ENCODE data around the gene EIF4G3. TPM values are rescaled to one million over a fixed set of nuclear protein-coding genes. Genes with fewer than 3 reads are reported as not detected.

EIF4G3 gene
- total and polyA plus RNA-seq, 10 of the 15 experiments (the other 5 are each of a cell fraction or from before 2014, with no cell fraction given), result 7.4 to 45.1 (median 29.1) TPM

DNA sequence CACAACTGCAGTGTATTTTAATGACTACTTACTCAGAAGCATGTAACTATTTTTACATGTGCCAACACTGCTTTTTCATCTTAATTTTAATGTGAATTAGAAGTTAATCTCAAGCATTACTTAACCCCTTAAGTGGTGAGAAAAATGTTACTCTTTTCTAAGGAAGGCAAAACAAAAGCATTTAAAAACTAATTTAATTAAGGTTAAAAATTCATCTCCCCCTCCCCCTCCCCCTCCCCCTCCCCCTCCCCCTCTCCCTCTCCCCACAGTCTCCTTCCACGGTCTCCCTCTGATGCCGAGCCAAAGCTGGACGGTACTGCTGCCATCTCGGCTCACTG, 362.2 kb downstream of the EIF4G3 start:
- Histone ChIP-seq H3K36me3 (ENCODE audit: control insufficient read depth in 2 of 2, insufficient read depth in 2 of 2, low read length in 1 of 2) (peaks cover 0 to 7% of the 10 kb centered on the region in 2 experiments; a peak in 1 of 4 replicates), H3K27ac (ENCODE audit: control insufficient read depth, insufficient read depth) (no peak overlapping the region), H3K4me2 (ENCODE audit: control insufficient read depth, insufficient read depth) (no peak overlapping the region), H3K9me3 (replicated peaks; ENCODE audit: control insufficient read depth, insufficient read depth, low read length) (no peaks in the 10 kb centered on the region), H3K9ac (ENCODE audit: control insufficient read depth, insufficient read depth, low read length) (no peak overlapping the region), H3K79me2 (ENCODE audit: control insufficient read depth, insufficient read depth, low read length) (no peaks in the 10 kb centered on the region), H4K20me1 (ENCODE audit: control insufficient read depth, insufficient read depth) (no peaks in the 10 kb centered on the region), H2AFZ (ENCODE audit: control insufficient read depth, low read depth, low read length) (no peak overlapping the region), H3K27me3 (replicated peaks in 1 of 2; ENCODE audit: control insufficient read depth in 2 of 2, insufficient read depth in 2 of 2, low read length in 1 of 2) (no peaks in the 10 kb centered on the region), H3K4me3 (no peak overlapping the region), H3K4me1 (ENCODE audit: control insufficient read depth, insufficient read depth, low read length) (no peaks in the 10 kb centered on the region)
- SMC1A ChIA-PET (ENCODE audit: uncharacterized antibody, unreplicated experiment), result no interaction called here
- no peak for FAIRE-seq
- no CpG with 5 or more reads among the region's 4 CpGs for WGBS (ENCODE audit: insufficient coverage, insufficient replicate concordance, low lambda C conversion rate, missing lambda C conversion rate)
- intact Hi-C loops (cut with micrococcal nuclease; ENCODE audit: unreplicated experiment), result no loop called here
- CTCF ChIA-PET, result no interaction called here
- BruUV-seq (replicated peaks), result no TSS peak
- no peak for DNase-seq (ENCODE audit: low read depth, low spot score)
- POLR2A ChIA-PET, result no interaction called here
- RAD21 ChIA-PET (ENCODE audit: unreplicated experiment), result interaction anchor here (0.7 kb wide), 1 partner anchor 23 kb away, joined by 3 read pairs; no protein-coding TSS in a partner anchor
- in situ Hi-C loops (cut with MboI), result no loop called here
- TF ChIP-seq SRF (IDR thresholded peaks at IDR 0.05; ENCODE audit: low read depth in 2 of 2, low read length in 2 of 2), result no peak
- no peak for TF ChIP-seq STAT3 (IDR thresholded peaks at IDR 0.05; ENCODE audit: low read depth, low read length)
- TF ChIP-seq, protein P1, sequence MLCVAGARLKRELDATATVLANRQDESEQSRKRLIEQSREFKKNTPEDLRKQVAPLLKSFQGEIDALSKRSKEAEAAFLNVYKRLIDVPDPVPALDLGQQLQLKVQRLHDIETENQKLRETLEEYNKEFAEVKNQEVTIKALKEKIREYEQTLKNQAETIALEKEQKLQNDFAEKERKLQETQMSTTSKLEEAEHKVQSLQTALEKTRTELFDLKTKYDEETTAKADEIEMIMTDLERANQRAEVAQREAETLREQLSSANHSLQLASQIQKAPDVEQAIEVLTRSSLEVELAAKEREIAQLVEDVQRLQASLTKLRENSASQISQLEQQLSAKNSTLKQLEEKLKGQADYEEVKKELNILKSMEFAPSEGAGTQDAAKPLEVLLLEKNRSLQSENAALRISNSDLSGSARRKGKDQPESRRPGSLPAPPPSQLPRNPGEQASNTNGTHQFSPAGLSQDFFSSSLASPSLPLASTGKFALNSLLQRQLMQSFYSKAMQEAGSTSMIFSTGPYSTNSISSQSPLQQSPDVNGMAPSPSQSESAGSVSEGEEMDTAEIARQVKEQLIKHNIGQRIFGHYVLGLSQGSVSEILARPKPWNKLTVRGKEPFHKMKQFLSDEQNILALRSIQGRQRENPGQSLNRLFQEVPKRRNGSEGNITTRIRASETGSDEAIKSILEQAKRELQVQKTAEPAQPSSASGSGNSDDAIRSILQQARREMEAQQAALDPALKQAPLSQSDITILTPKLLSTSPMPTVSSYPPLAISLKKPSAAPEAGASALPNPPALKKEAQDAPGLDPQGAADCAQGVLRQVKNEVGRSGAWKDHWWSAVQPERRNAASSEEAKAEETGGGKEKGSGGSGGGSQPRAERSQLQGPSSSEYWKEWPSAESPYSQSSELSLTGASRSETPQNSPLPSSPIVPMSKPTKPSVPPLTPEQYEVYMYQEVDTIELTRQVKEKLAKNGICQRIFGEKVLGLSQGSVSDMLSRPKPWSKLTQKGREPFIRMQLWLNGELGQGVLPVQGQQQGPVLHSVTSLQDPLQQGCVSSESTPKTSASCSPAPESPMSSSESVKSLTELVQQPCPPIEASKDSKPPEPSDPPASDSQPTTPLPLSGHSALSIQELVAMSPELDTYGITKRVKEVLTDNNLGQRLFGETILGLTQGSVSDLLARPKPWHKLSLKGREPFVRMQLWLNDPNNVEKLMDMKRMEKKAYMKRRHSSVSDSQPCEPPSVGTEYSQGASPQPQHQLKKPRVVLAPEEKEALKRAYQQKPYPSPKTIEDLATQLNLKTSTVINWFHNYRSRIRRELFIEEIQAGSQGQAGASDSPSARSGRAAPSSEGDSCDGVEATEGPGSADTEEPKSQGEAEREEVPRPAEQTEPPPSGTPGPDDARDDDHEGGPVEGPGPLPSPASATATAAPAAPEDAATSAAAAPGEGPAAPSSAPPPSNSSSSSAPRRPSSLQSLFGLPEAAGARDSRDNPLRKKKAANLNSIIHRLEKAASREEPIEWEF (IDR thresholded peaks at IDR 0.05; ENCODE audit: insufficient replicate concordance, low read depth, low read length), result no peak
- no peak for TF ChIP-seq EZH2 (IDR thresholded peaks at IDR 0.05; ENCODE audit: borderline replicate concordance, control insufficient read depth, low read depth, low read length)
- TF ChIP-seq NBN (IDR thresholded peaks at IDR 0.05), result no peak
- TF ChIP-seq MEF2B (IDR thresholded peaks at IDR 0.05; ENCODE audit: partially characterized antibody, poor library complexity, severe bottlenecking), result no peak
- TF ChIP-seq CHD2 (IDR thresholded peaks at IDR 0.05; ENCODE audit: borderline replicate concordance, low read depth, low read length), result no peak
- TF ChIP-seq, protein P2, sequence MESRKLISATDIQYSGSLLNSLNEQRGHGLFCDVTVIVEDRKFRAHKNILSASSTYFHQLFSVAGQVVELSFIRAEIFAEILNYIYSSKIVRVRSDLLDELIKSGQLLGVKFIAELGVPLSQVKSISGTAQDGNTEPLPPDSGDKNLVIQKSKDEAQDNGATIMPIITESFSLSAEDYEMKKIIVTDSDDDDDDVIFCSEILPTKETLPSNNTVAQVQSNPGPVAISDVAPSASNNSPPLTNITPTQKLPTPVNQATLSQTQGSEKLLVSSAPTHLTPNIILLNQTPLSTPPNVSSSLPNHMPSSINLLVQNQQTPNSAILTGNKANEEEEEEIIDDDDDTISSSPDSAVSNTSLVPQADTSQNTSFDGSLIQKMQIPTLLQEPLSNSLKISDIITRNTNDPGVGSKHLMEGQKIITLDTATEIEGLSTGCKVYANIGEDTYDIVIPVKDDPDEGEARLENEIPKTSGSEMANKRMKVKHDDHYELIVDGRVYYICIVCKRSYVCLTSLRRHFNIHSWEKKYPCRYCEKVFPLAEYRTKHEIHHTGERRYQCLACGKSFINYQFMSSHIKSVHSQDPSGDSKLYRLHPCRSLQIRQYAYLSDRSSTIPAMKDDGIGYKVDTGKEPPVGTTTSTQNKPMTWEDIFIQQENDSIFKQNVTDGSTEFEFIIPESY (IDR thresholded peaks at IDR 0.05), result no peak
- TF ChIP-seq, protein P3, sequence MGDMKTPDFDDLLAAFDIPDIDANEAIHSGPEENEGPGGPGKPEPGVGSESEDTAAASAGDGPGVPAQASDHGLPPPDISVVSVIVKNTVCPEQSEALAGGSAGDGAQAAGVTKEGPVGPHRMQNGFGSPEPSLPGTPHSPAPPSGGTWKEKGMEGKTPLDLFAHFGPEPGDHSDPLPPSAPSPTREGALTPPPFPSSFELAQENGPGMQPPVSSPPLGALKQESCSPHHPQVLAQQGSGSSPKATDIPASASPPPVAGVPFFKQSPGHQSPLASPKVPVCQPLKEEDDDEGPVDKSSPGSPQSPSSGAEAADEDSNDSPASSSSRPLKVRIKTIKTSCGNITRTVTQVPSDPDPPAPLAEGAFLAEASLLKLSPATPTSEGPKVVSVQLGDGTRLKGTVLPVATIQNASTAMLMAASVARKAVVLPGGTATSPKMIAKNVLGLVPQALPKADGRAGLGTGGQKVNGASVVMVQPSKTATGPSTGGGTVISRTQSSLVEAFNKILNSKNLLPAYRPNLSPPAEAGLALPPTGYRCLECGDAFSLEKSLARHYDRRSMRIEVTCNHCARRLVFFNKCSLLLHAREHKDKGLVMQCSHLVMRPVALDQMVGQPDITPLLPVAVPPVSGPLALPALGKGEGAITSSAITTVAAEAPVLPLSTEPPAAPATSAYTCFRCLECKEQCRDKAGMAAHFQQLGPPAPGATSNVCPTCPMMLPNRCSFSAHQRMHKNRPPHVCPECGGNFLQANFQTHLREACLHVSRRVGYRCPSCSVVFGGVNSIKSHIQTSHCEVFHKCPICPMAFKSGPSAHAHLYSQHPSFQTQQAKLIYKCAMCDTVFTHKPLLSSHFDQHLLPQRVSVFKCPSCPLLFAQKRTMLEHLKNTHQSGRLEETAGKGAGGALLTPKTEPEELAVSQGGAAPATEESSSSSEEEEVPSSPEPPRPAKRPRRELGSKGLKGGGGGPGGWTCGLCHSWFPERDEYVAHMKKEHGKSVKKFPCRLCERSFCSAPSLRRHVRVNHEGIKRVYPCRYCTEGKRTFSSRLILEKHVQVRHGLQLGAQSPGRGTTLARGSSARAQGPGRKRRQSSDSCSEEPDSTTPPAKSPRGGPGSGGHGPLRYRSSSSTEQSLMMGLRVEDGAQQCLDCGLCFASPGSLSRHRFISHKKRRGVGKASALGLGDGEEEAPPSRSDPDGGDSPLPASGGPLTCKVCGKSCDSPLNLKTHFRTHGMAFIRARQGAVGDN (IDR thresholded peaks at IDR 0.05), result no peak
- TF ChIP-seq KDM1A (IDR thresholded peaks at IDR 0.05; ENCODE audit: borderline replicate concordance), result no peak
- TF ChIP-seq CBFB (IDR thresholded peaks at IDR 0.05; ENCODE audit: low read depth), result no peak
- ATAC-seq, result no peak

Measured in GM12878 (cell line).